Duodenal mucosa (tissue), 2 donors: ENCODE measurements around the gene MLANA.
"Not testable (repeated sequence)": the region's sequence is repeated elsewhere in the genome, so short reads cannot be mapped to it uniquely, and the experiment has no call there.

ENCODE experiments used
- H3K27ac ChIP-seq: one replicate; pipeline ENCODE4 v1.7.0; 2013; ENCODE audit warnings: low read depth, low read length
- H3K27me3 ChIP-seq, 2 donors: one replicate each; pipeline ENCODE4 v1.7.0; 2013; ENCODE audit warnings: low read length in 2 of 2, control low read depth in 1 of 2; ENCODE audit not compliant: insufficient read depth in 2 of 2, control insufficient read depth in 1 of 2
- H3K36me3 ChIP-seq, 2 donors: one replicate each; pipeline ENCODE4 v1.7.0; 2013; ENCODE audit warnings: low read length in 2 of 2, control low read depth in 1 of 2; ENCODE audit not compliant: insufficient read depth in 2 of 2, control insufficient read depth in 1 of 2
- H3K4me1 ChIP-seq, 2 donors: one replicate each; pipeline ENCODE4 v1.7.0; 2013; ENCODE audit warnings: low read length in 2 of 2, control low read depth in 1 of 2; ENCODE audit not compliant: insufficient read depth in 2 of 2, control insufficient read depth in 1 of 2
- H3K4me3 ChIP-seq, 2 donors: one replicate each; pipeline ENCODE4 v1.7.0; 2013; ENCODE audit warnings: low read length in 2 of 2, low read depth in 1 of 2
- H3K9ac ChIP-seq, 2 donors: one replicate each; pipeline ENCODE4 v1.7.0; 2013; ENCODE audit warnings: low read length in 2 of 2, low read depth in 1 of 2
- H3K9me3 ChIP-seq, 2 donors: one replicate each; pipeline ENCODE4 v1.7.0; 2013; ENCODE audit warnings: low read length in 2 of 2, control low read depth in 1 of 2; ENCODE audit not compliant: control insufficient read depth in 1 of 2

MLANA gene

GRCh38 chr9:5879419-5880181 is 11.1 kb upstream of the MLANA start:
- Histone ChIP-seq H3K4me3 (no peak overlapping the region), H3K9me3 (no peaks in the 10 kb centered on the region), H3K4me1 (no peaks in the 10 kb centered on the region), H3K27ac (no peak overlapping the region), H3K36me3 (no peaks in the 10 kb centered on the region), H3K9ac (no peak overlapping the region), H3K27me3 (no peaks in the 10 kb centered on the region)

- not testable (repeated sequence) for H3K36me3 ChIP-seq, H3K4me3 ChIP-seq, H3K27me3 ChIP-seq, H3K9ac ChIP-seq, H3K27ac ChIP-seq, H3K4me1 ChIP-seq, H3K9me3 ChIP-seq
These were observed 8.3 kb upstream of the MLANA start for GRCh38 chr9:5882244-5883012.

GRCh38 chr9:5884191-5884590 is 6.5 kb upstream of the MLANA start:
- Histone ChIP-seq H3K4me1 (no peaks in the 10 kb centered on the region), H3K27ac (no peak overlapping the region), H3K36me3 (no peaks in the 10 kb centered on the region)

GRCh38 chr9:5886114-5886939 is 4.4 kb upstream of the MLANA start:
- H3K36me3 ChIP-seq, result no peaks in the 10 kb centered on the region
- H3K4me1 ChIP-seq, result no peaks in the 10 kb centered on the region
- H3K4me3 ChIP-seq, result no peak overlapping the region
- H3K27ac ChIP-seq, result no peak overlapping the region
- H3K27me3 ChIP-seq, result no peaks in the 10 kb centered on the region
- H3K9ac ChIP-seq, result peak overlapping the region in 1 of 2 donors; percentile 15
- no peaks in the 10 kb centered on the region for H3K9me3 ChIP-seq

More at GRCh38 chr9:5884191-5884590, 6.5 kb upstream of the MLANA start:
- no peaks in the 10 kb centered on the region for H3K27me3 ChIP-seq
- H3K9ac ChIP-seq, result no peak overlapping the region
- H3K4me3 ChIP-seq, result no peak overlapping the region
- H3K9me3 ChIP-seq, result no peaks in the 10 kb centered on the region

GRCh38 chr9:5892456-5893133 is 1.9 kb downstream of the MLANA start:
- no peaks in the 10 kb centered on the region for H3K4me1 ChIP-seq
- H3K9ac ChIP-seq, result no peak overlapping the region
- no peak overlapping the region for H3K27ac ChIP-seq
- H3K9me3 ChIP-seq, result no peaks in the 10 kb centered on the region
- H3K36me3 ChIP-seq, result peaks cover 0 to 13% of the 10 kb centered on the region in 2 donors
- H3K4me3 ChIP-seq, result no peak overlapping the region
- H3K27me3 ChIP-seq, result no peaks in the 10 kb centered on the region

- Histone ChIP-seq H3K27ac (no peak overlapping the region), H3K27me3 (no peaks in the 10 kb centered on the region), H3K9ac (no peak overlapping the region)
These were observed 2.4 kb downstream of the MLANA start for GRCh38 chr9:5893134-5893505.

GRCh38 chr9:5893591-5894236 is 3.0 kb downstream of the MLANA start:
- H3K9me3 ChIP-seq, result no peaks in the 10 kb centered on the region
- H3K4me3 ChIP-seq, result no peak overlapping the region
- no peaks in the 10 kb centered on the region for H3K4me1 ChIP-seq
- H3K9ac ChIP-seq, result no peak overlapping the region
- H3K27ac ChIP-seq, result no peak overlapping the region
- H3K27me3 ChIP-seq, result no peaks in the 10 kb centered on the region
- H3K36me3 ChIP-seq, result peaks cover 0 to 21% of the 10 kb centered on the region in 2 donors

More at GRCh38 chr9:5893134-5893505, 2.4 kb downstream of the MLANA start:
- Histone ChIP-seq H3K4me1 (no peaks in the 10 kb centered on the region), H3K36me3 (peaks cover 0 to 15% of the 10 kb centered on the region in 2 donors), H3K4me3 (no peak overlapping the region), H3K9me3 (no peaks in the 10 kb centered on the region)

GRCh38 chr9:5894237-5894959 is 3.7 kb downstream of the MLANA start:
- H3K4me1 ChIP-seq, result no peaks in the 10 kb centered on the region
- H3K9ac ChIP-seq, result no peak overlapping the region
- no peaks in the 10 kb centered on the region for H3K9me3 ChIP-seq
- no peak overlapping the region for H3K4me3 ChIP-seq
- no peaks in the 10 kb centered on the region for H3K27me3 ChIP-seq
- H3K36me3 ChIP-seq, result peaks cover 0 to 21% of the 10 kb centered on the region in 2 donors
- H3K27ac ChIP-seq, result no peak overlapping the region

- no peaks in the 10 kb centered on the region for H3K4me1 ChIP-seq
- H3K36me3 ChIP-seq, result peaks cover 0 to 21% of the 10 kb centered on the region in 2 donors
- H3K27ac ChIP-seq, result no peak overlapping the region
- no peaks in the 10 kb centered on the region for H3K9me3 ChIP-seq
- no peaks in the 10 kb centered on the region for H3K27me3 ChIP-seq
- no peak overlapping the region for H3K4me3 ChIP-seq
- H3K9ac ChIP-seq, result no peak overlapping the region
These were observed 5.1 kb downstream of the MLANA start for GRCh38 chr9:5895782-5896181.
